A549 treated with dexamethasone at 1 μM for 4 hours (cell line): ENCODE results near the gene CD58. TPM values are rescaled to one million over a fixed set of nuclear protein-coding genes. Genes with fewer than 3 reads are reported as not detected.

Source experiments
- total RNA-seq: library from RNA; stranded (reverse); fragments of 200-300 nt; extraction: Qiagen RNA extraction; gene quantifications from 5 replicates; pipeline ENCODE4 v1.2.3, GENCODE V29; 2022

Gene CD58
- total RNA-seq, result 16.3 to 24.0 TPM (median 21.9 TPM) in 5 replicates

GRCh38 chr1:116570358-116571214, at the start of gene CD58:
Gene CD58 (minus strand): TSS chr1:116571026. CDS start chr1:116570972, 54 bp downstream.

Other genes starting within 250 kb of the CD58 start
- gene ATP1A1, start 197.8 kb downstream of the CD58 start, total RNA-seq, result 382 to 491 TPM (median 456 TPM) in 5 replicates
- 13.2 to 19.3 TPM (median 18.6 TPM) in 5 replicates for gene IGSF3, start 96.7 kb upstream of the CD58 start, total RNA-seq
- gene CD2, start 183.4 kb upstream of the CD58 start, total RNA-seq, result not detected in 5 replicates